Upper lobe of left lung (tissue), 4 donors: ENCODE data around the gene LGI4.

Experiments used
- CTCF ChIP-seq, 6 experiments: fragments of 450-650 bp in 4 of 6; fragments of 200-600 bp in 2 of 6; sonication (generic) in 2 of 6; IDR thresholded peaks; one replicate each; pipeline ENCODE4 v1.5.1; 2016 to 2019; ENCODE audit warnings: antibody characterized with exemption in 6 of 6
- POLR2A ChIP-seq, 4 donors: fragments of 450-650 bp; IDR thresholded peaks; one replicate each; pipeline ENCODE4 v1.5.1; 2016 to 2017; ENCODE audit warnings: antibody characterized with exemption in 4 of 4, mild to moderate bottlenecking in 2 of 4

- TF ChIP-seq CTCF (IDR thresholded peaks at IDR 0.05) (no peak), POLR2A (IDR thresholded peaks at IDR 0.05) (no peak)
These were observed 1.4 kb upstream of the LGI4 start for GRCh38 chr19:35136231-35136630.
